NB4 (cell line): ENCODE data around the gene SCLT1.

Experiments
- MYC ChIP-seq: IDR thresholded peaks from 2 replicates; pipeline ENCODE4 v1.6.1; 2011; ENCODE audit warnings: low read depth, low read length
- POLR2A ChIP-seq: IDR thresholded peaks from 2 replicates; pipeline ENCODE4 v1.6.1; 2011; ENCODE audit warnings: mild to moderate bottlenecking; ENCODE audit not compliant: insufficient read length; ENCODE audit errors: extremely low read depth
- TF ChIP-seq, protein P1 (sequence below): IDR thresholded peaks from one replicate; pipeline ENCODE4 v1.5.1; 2012; ENCODE audit warnings: low read depth, low read length
- TF ChIP-seq, protein P2 (sequence below): IDR thresholded peaks from 2 replicates; pipeline ENCODE4 v1.6.1; 2011; ENCODE audit warnings: low read depth, low read length

DNA sequence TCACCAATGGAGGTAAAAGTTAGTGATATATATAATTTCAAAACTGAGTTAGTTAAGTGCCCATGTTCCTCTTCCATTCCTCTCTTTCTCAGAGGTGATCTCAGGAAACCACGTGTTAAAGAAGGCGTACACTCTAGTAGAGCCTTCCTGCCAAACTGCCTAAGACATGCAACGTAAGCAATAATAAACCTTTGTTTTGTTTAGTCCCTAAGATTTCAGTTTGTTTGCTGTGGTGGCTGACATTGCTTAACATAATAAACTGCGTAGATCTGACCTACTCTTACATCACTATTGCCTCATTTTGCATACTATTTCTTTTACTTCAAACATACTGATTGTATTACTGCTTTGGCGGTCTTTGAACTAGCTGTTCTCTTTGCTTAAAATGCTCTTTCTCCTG is 184.6 kb downstream of the SCLT1 start:
- TF ChIP-seq, protein P1, sequence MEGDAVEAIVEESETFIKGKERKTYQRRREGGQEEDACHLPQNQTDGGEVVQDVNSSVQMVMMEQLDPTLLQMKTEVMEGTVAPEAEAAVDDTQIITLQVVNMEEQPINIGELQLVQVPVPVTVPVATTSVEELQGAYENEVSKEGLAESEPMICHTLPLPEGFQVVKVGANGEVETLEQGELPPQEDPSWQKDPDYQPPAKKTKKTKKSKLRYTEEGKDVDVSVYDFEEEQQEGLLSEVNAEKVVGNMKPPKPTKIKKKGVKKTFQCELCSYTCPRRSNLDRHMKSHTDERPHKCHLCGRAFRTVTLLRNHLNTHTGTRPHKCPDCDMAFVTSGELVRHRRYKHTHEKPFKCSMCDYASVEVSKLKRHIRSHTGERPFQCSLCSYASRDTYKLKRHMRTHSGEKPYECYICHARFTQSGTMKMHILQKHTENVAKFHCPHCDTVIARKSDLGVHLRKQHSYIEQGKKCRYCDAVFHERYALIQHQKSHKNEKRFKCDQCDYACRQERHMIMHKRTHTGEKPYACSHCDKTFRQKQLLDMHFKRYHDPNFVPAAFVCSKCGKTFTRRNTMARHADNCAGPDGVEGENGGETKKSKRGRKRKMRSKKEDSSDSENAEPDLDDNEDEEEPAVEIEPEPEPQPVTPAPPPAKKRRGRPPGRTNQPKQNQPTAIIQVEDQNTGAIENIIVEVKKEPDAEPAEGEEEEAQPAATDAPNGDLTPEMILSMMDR = no peak
- TF ChIP-seq POLR2A (no peak), MYC (no peak)
- TF ChIP-seq, protein P2, sequence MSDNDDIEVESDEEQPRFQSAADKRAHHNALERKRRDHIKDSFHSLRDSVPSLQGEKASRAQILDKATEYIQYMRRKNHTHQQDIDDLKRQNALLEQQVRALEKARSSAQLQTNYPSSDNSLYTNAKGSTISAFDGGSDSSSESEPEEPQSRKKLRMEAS = no peak
